VCaP (cell line): ENCODE data around the gene DDHD1.
"Not testable (repeated sequence)": the region's sequence is repeated elsewhere in the genome, so short reads cannot be mapped to it uniquely, and the experiment has no call there.

Experiments
- H3K27ac ChIP-seq: fragments of 450-650 bp; 2 replicates; pipeline ENCODE4 v1.5.1; 2017
- TF ChIP-seq, protein P1 (sequence below): fragments of 450-650 bp; conservative IDR thresholded peaks from 2 replicates; pipeline ENCODE4 v1.5.1; 2017; ENCODE audit warnings: mild to moderate bottlenecking, moderate library complexity

Gene DDHD1

DNA sequence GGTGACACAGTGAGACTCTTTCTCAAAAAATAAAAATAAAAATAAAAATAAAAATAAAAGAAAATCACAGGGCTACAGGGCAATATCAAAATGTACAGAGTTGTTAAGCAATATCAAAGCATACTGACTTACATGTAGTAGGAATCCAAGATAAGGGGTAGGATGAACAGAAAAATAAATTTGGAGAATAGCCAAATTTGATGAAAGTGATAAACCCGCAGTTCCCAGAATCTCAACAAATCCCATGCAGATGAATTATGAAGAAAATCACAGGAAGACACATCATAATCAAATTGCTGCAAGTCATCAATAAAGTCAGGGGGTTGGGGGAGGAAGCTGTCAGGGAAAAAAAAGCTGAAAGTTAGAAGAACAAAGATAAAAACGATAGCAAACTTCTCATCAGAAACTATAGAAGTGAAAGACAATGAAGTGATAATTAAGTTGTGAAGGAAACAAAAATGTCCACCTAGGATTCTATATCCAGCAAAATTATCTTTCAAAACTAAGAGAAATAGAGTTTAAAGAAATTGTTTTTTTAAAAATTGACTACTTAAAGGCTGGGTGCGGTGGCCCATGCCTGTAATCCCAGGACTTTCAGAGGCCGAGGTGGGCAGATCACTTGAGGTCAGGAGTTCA lies 15.4 kb downstream of the DDHD1 start:
- TF ChIP-seq, protein P1, sequence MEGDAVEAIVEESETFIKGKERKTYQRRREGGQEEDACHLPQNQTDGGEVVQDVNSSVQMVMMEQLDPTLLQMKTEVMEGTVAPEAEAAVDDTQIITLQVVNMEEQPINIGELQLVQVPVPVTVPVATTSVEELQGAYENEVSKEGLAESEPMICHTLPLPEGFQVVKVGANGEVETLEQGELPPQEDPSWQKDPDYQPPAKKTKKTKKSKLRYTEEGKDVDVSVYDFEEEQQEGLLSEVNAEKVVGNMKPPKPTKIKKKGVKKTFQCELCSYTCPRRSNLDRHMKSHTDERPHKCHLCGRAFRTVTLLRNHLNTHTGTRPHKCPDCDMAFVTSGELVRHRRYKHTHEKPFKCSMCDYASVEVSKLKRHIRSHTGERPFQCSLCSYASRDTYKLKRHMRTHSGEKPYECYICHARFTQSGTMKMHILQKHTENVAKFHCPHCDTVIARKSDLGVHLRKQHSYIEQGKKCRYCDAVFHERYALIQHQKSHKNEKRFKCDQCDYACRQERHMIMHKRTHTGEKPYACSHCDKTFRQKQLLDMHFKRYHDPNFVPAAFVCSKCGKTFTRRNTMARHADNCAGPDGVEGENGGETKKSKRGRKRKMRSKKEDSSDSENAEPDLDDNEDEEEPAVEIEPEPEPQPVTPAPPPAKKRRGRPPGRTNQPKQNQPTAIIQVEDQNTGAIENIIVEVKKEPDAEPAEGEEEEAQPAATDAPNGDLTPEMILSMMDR: no peak
- H3K27ac ChIP-seq: no peak overlapping the region

DNA sequence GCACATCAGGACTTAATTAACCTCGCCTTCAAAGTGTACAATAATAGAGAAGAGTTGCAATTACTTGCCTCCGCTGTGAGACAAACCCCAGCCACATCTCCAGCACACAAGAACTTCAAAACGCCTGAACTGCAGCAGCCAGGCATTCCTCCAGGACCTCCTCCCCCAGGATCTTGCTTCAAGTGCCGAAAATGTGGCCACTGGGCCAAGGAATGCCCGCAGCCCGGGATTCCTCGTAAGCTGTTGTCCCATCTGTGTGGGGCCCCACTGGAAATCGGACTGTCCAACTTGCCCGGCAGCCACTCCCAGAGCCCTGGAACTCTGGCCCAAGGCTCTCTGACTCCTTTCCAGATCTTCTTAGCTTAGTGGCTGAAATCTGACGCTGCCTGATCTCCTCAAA lies 22.6 kb downstream of the DDHD1 start:
- H3K27ac ChIP-seq: not testable (repeated sequence)

DNA sequence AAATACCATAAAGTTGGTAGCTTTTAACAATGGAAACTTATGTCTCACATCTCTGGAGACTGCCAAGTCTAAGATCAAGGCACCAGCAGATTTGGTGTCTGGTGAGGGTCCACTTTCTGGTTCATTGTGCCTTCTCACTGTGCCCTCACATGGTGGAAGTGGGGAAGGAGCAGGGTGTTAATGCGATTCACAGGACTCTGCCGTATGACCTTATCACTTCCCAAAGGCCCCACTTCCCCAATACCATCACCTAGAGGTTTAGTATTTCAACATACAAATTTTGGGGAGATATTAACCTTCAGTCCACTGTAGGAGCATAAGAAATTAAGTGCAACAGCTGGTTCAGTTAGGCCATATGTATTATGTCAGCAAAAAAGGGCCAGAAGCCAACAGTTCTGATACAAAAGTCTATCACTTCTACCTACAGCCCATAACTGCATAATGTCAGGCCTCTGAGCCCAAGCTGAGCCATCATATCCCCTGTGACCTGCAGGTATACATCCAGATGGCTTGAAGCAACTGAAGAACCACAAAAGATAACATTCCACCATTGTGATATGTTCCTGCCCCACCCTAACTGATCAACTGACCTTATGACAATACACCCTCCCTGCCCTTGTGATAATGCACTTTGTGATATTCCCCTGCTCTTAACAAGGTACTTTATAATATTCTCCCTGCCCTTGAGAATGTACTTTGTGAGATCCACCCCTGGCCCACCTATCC lies 24.7 kb downstream of the DDHD1 start:
- H3K27ac ChIP-seq: no peak overlapping the region
- TF ChIP-seq, protein P1: no peak

DNA sequence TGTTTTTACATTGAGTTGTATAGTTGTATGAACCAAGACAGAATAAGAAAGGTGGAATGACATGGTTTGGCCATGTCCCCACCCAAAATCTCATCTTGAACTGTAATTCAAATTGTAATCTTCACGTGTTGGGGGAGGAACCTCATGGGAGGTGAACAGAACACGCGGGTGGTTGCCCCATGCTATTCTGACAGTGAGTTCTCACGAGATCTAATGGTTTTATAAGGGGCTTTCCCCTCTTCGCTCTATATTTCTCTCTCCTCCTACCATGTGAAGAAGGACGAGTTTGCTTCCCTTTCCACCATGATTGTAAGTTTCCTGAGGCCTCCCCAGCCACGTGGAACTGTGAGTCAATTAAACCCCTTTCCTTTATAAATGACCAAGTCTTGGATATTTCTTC lies 25.3 kb downstream of the DDHD1 start:
- TF ChIP-seq, protein P1: no peak
- H3K27ac ChIP-seq: no peak overlapping the region

DNA sequence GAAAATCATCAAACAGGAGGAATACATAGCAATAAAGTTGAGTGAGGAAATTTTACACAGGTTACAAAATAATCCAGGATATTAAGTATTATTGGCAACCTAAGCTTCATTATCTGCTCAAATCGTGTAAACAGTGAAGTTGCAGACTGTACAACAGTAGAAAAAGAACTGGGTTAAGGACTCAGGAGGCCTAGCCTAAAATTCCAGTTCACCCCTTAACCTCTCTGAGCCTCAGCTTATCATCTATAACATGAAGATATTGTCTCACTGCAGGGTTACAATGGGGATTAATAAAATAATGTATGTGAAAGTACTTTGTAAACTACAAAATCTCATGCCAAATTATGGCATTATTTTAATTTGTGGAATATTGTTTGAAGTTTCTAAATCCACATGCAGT lies 26.0 kb downstream of the DDHD1 start:
- no peak overlapping the region for H3K27ac ChIP-seq
- TF ChIP-seq, protein P1: no peak

DNA sequence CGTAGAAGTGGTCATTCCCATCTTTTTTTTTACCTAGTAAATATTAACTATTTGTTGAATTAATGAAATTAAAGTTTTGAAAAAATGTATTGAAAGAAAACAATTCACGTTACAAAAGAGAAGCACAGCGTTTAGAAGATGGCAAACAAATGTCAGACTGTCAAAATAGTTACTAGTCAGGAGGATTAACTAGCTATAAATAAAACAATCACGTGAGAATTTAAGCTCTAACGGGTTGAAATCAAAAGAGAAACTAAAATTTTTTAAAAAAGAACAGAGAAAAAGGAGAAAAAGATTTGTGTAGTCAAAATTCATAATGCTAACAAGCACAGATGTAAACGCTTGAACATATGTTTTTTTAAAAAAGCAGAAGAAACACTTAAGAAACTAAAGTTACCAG lies 26.4 kb downstream of the DDHD1 start:
- TF ChIP-seq, protein P1: no peak
- H3K27ac ChIP-seq: no peak overlapping the region

DNA sequence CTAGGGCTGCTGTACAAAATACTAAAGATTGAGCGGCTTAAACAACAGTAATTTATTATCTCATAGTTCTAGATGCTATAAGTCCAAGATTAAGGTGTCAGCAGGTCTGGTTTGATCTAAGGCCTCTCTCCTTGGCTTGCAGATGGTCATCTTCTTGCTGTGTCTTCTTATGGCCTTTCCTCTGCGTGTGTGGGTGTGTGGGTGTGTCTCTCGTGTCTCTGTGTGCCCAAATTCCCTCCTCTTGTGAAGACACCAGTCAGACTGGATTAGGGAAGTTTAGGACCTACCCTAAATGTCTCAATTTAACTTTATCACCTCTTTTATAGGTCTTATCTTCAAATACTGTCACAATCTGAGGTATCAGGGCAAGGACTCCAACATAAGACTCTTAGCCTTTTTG lies 28.3 kb downstream of the DDHD1 start:
- H3K27ac ChIP-seq: no peak overlapping the region
- TF ChIP-seq, protein P1: no peak

DNA sequence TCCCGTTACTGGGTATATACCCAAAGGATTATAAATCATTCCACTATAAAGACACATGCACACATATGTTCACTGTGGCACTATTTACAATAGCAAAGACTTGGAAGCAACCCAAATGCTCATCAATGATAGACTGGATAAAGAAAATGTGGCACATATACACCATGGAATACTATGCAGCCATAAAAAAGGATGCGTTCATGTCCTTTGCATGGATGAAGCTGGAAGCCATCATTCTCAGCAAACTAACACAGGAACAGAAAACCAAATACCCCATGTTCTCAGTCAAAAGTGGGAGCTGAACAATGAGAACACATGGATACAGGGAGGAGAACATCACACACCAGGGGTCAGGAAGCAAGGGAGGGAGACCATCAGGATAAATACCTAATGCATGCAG lies 31.7 kb downstream of the DDHD1 start:
- H3K27ac ChIP-seq: not testable (repeated sequence)

DNA sequence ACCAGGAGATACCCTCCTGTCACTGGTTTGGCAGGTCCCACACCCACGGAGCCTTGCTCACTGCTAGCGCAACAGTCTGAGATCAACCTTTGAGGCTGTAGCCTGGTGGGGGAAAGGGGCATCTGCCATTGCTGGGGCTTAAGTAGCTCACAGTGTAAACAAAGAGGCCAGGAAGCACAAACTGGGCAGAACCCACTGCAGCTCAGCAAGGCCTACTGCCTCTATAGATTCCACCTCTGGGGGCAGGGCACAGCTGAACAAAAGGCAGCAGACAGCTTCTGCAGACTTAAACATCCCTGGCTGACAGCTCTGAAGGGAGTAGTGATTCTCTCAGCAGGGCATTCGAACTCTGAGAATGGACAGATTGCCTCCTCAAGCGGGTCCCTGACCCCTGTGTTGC lies 35.6 kb downstream of the DDHD1 start:
- not testable (repeated sequence) for H3K27ac ChIP-seq
